Measurements from ENCODE around the gene SMCHD1. TPM values are rescaled to one million over a fixed set of nuclear protein-coding genes. Genes with fewer than 3 reads are reported as not detected.

Gene SMCHD1
- total RNA-seq, 2 donors from 2014 or later, result 56.0 to 65.1 TPM

GRCh38 chr18:2617401-2617998 lies 38.0 kb upstream of the SMCHD1 start:
- H3K9me3 ChIP-seq, result no peaks in the 10 kb centered on the region
- no peak overlapping the region for H3K4me3 ChIP-seq
- H3K36me3 ChIP-seq, result no peaks in the 10 kb centered on the region
- no peaks in the 10 kb centered on the region for H3K4me1 ChIP-seq (replicated peaks)
- DNase-seq (ENCODE audit: low spot score), result no peak
- WGBS, result 77% methylated on average over 4 of the region's 4 CpGs
- no peak overlapping the region for H3K27ac ChIP-seq
- no peaks in the 10 kb centered on the region for H3K27me3 ChIP-seq (replicated peaks; ENCODE audit: insufficient read depth)
- TF ChIP-seq POLR2A (IDR thresholded peaks at IDR 0.05) (no peak), POLR2AphosphoS5 (IDR thresholded peaks at IDR 0.05) (no peak), CTCF (IDR thresholded peaks at IDR 0.05) (no peak)
- intact Hi-C loops (cut with DNase I), result no loop called here

- no peaks in the 10 kb centered on the region for H3K9me3 ChIP-seq
- H3K36me3 ChIP-seq, result no peaks in the 10 kb centered on the region
- no peak overlapping the region for H3K4me3 ChIP-seq
- no peaks in the 10 kb centered on the region for H3K27me3 ChIP-seq (replicated peaks; ENCODE audit: insufficient read depth)
- TF ChIP-seq CTCF (IDR thresholded peaks at IDR 0.05) (no peak), POLR2A (IDR thresholded peaks at IDR 0.05) (no peak), POLR2AphosphoS5 (IDR thresholded peaks at IDR 0.05) (no peak)
- intact Hi-C loops (cut with DNase I), result no loop called here
- no peak overlapping the region for H3K27ac ChIP-seq
- H3K4me1 ChIP-seq (replicated peaks), result no peaks in the 10 kb centered on the region
- 96% methylated on average over 4 of the region's 4 CpGs for WGBS
- no peak for DNase-seq (ENCODE audit: low spot score)
Measured at GRCh38 chr18:2618009-2618408, 37.5 kb upstream of the SMCHD1 start.

GRCh38 chr18:2625217-2625616 lies 30.3 kb upstream of the SMCHD1 start:
- DNase-seq (ENCODE audit: low spot score), result no peak
- Histone ChIP-seq H3K27ac (no peak overlapping the region), H3K9me3 (no peaks in the 10 kb centered on the region), H3K36me3 (no peaks in the 10 kb centered on the region), H3K4me3 (no peak overlapping the region), H3K4me1 (replicated peaks) (no peaks in the 10 kb centered on the region), H3K27me3 (replicated peaks; ENCODE audit: insufficient read depth) (no peaks in the 10 kb centered on the region)
- TF ChIP-seq CTCF (IDR thresholded peaks at IDR 0.05), result no peak
- TF ChIP-seq POLR2A (IDR thresholded peaks at IDR 0.05), result no peak
- no peak for TF ChIP-seq POLR2AphosphoS5 (IDR thresholded peaks at IDR 0.05)
- 55% methylated on average over 5 of the region's 5 CpGs for WGBS
- intact Hi-C loops (cut with DNase I), result no loop called here

- Histone ChIP-seq H3K9me3 (no peaks in the 10 kb centered on the region), H3K4me3 (no peak overlapping the region), H3K27me3 (replicated peaks; ENCODE audit: insufficient read depth) (no peaks in the 10 kb centered on the region), H3K4me1 (replicated peaks) (no peaks in the 10 kb centered on the region), H3K36me3 (no peaks in the 10 kb centered on the region), H3K27ac (no peak overlapping the region)
- intact Hi-C loops (cut with DNase I), result no loop called here
- no peak for DNase-seq (ENCODE audit: low spot score)
- WGBS, result 100% methylated on average over 1 of the region's 1 CpG
- TF ChIP-seq POLR2AphosphoS5 (IDR thresholded peaks at IDR 0.05) (no peak), POLR2A (IDR thresholded peaks at IDR 0.05) (no peak), CTCF (IDR thresholded peaks at IDR 0.05) (no peak)
Measured at GRCh38 chr18:2627821-2628276, 27.7 kb upstream of the SMCHD1 start.

GRCh38 chr18:2629003-2629402 lies 26.5 kb upstream of the SMCHD1 start:
- H3K4me3 ChIP-seq, result no peak overlapping the region
- intact Hi-C loops (cut with DNase I), result no loop called here
- no peaks in the 10 kb centered on the region for H3K4me1 ChIP-seq (replicated peaks)
- no peak overlapping the region for H3K27ac ChIP-seq
- H3K27me3 ChIP-seq (replicated peaks; ENCODE audit: insufficient read depth), result no peaks in the 10 kb centered on the region
- no peak for DNase-seq (ENCODE audit: low spot score)
- no peaks in the 10 kb centered on the region for H3K36me3 ChIP-seq
- no peaks in the 10 kb centered on the region for H3K9me3 ChIP-seq
- 75% methylated on average over 2 of the region's 2 CpGs for WGBS
- TF ChIP-seq POLR2AphosphoS5 (IDR thresholded peaks at IDR 0.05) (no peak), POLR2A (IDR thresholded peaks at IDR 0.05) (no peak), CTCF (IDR thresholded peaks at IDR 0.05) (no peak)

Measured in prostate gland (tissue), 2 donors.